Measurements from ENCODE around the gene KLC1. TPM values are rescaled to one million over a fixed set of nuclear protein-coding genes. Genes with fewer than 3 reads are reported as not detected.
"Not testable (repeated sequence)": the region's sequence is repeated elsewhere in the genome, so short reads cannot be mapped to it uniquely, and the experiment has no call there.

KLC1 gene
- total RNA-seq, 5 donors from 2014 or later (not counting 1 experiment from before 2014, with no cell fraction given) = 177 to 241 (median 219) TPM

- H3K27ac Mint-ChIP-seq = no peak overlapping the region
- H3K36me3 ChIP-seq (ENCODE audit: control insufficient read depth in 2 of 2, extremely low read depth in 1 of 2, insufficient read depth in 1 of 2, low read length in 1 of 2) = peaks cover 8 to 84% of the 10 kb centered on the region in 2 donors
- H3K36me3 Mint-ChIP-seq = peaks cover 16% of the 10 kb centered on the region
- no peaks in the 10 kb centered on the region for H3K27me3 Mint-ChIP-seq
- H3K4me3 ChIP-seq (ENCODE audit: control insufficient read depth in 1 of 2, extremely low read depth in 1 of 2, low read length in 1 of 2) = no peak overlapping the region
- ChIA-PET CTCF (interaction anchor here (0.6 kb wide), 2 partner anchors 70 to 171 kb away, joined by 3 to 4 read pairs; no protein-coding TSS in a partner anchor), POLR2A (no interaction called here)
- no peak overlapping the region for H3K4me3 Mint-ChIP-seq
- H3K27me3 ChIP-seq (replicated peaks in 1 of 2; ENCODE audit: control insufficient read depth in 2 of 2, extremely low read depth in 1 of 2, insufficient read depth in 2 of 2, low read length in 1 of 2) = no peaks in the 10 kb centered on the region
- no peak overlapping the region for H3K27ac ChIP-seq (ENCODE audit: low read length)
- H3K9me3 Mint-ChIP-seq = no peaks in the 10 kb centered on the region
- no peaks in the 10 kb centered on the region for H3K4me1 ChIP-seq (ENCODE audit: control insufficient read depth in 1 of 2, extremely low read depth in 1 of 2, insufficient read depth in 2 of 2, low read length in 2 of 2)
- ATAC-seq (replicated peaks in 1 of 4) (no peak), DNase-seq (no peak)
- no peaks in the 10 kb centered on the region for H3K9me3 ChIP-seq
- 98% methylated on average over 10 of the region's 16 CpGs for WGBS (ENCODE audit: insufficient coverage)
- peaks cover 0 to 3% (median 0%) of the 10 kb centered on the region in 3 donors for H3K4me1 Mint-ChIP-seq
Observed at GRCh38 chr14:103688906-103689902, 60.2 kb downstream of the KLC1 start.

- POLR2A ChIA-PET = no interaction called here
- H3K27ac ChIP-seq (ENCODE audit: low read length) = no peak overlapping the region
- Mint-ChIP-seq H3K4me1 (peaks cover 0 to 3% (median 2%) of the 10 kb centered on the region in 3 donors), H3K27me3 (no peaks in the 10 kb centered on the region), H3K9me3 (no peaks in the 10 kb centered on the region), H3K4me3 (no peak overlapping the region), H3K27ac (no peak overlapping the region), H3K36me3 (peaks cover 16% of the 10 kb centered on the region)
- no peaks in the 10 kb centered on the region for H3K27me3 ChIP-seq (replicated peaks in 1 of 2; ENCODE audit: control insufficient read depth in 2 of 2, extremely low read depth in 1 of 2, insufficient read depth in 2 of 2, low read length in 1 of 2)
- DNase-seq (no peak), ATAC-seq (replicated peaks in 1 of 4) (no peak)
- 95% methylated on average over 7 of the region's 8 CpGs for WGBS (ENCODE audit: insufficient coverage)
- H3K9me3 ChIP-seq = no peaks in the 10 kb centered on the region
- no peaks in the 10 kb centered on the region for H3K4me1 ChIP-seq (ENCODE audit: control insufficient read depth in 1 of 2, extremely low read depth in 1 of 2, insufficient read depth in 2 of 2, low read length in 2 of 2)
- peaks cover 8 to 83% of the 10 kb centered on the region in 2 donors for H3K36me3 ChIP-seq (ENCODE audit: control insufficient read depth in 2 of 2, extremely low read depth in 1 of 2, insufficient read depth in 1 of 2, low read length in 1 of 2)
- no peak overlapping the region for H3K4me3 ChIP-seq (ENCODE audit: control insufficient read depth in 1 of 2, extremely low read depth in 1 of 2, low read length in 1 of 2)
- CTCF ChIA-PET = interaction anchor here in 1 of 2 donors (0.5 kb wide), 1 partner anchor 225 kb away, joined by 4 read pairs; no protein-coding TSS in a partner anchor
Observed at GRCh38 chr14:103690332-103690731, 61.3 kb downstream of the KLC1 start.

- POLR2A ChIA-PET; H3K27me3 ChIP-seq (replicated peaks in 1 of 2; ENCODE audit: control insufficient read depth in 2 of 2, extremely low read depth in 1 of 2, insufficient read depth in 2 of 2, low read length in 1 of 2); H3K27ac ChIP-seq (ENCODE audit: low read length); H3K4me3 Mint-ChIP-seq; H3K27ac Mint-ChIP-seq; CTCF ChIA-PET; H3K4me3 ChIP-seq (ENCODE audit: control insufficient read depth in 1 of 2, extremely low read depth in 1 of 2, low read length in 1 of 2); H3K9me3 ChIP-seq; H3K4me1 ChIP-seq (ENCODE audit: control insufficient read depth in 1 of 2, extremely low read depth in 1 of 2, insufficient read depth in 2 of 2, low read length in 2 of 2); H3K27me3 Mint-ChIP-seq; DNase-seq; H3K9me3 Mint-ChIP-seq; ATAC-seq (replicated peaks in 1 of 4): not testable (repeated sequence)
- WGBS (ENCODE audit: insufficient coverage) = 86% methylated on average over 2 of the region's 5 CpGs
- H3K4me1 Mint-ChIP-seq = peaks cover 2 to 14% (median 10%) of the 10 kb centered on the region in 3 donors
- peaks cover 12 to 74% of the 10 kb centered on the region in 2 donors for H3K36me3 ChIP-seq (ENCODE audit: control insufficient read depth in 2 of 2, extremely low read depth in 1 of 2, insufficient read depth in 1 of 2, low read length in 1 of 2)
- peaks cover 16% of the 10 kb centered on the region for H3K36me3 Mint-ChIP-seq
Observed at GRCh38 chr14:103691655-103692054, 62.6 kb downstream of the KLC1 start.

GRCh38 chr14:103692159-103692558 lies 63.1 kb downstream of the KLC1 start:
- Mint-ChIP-seq H3K36me3 (peaks cover 14% of the 10 kb centered on the region), H3K27me3 (no peaks in the 10 kb centered on the region), H3K4me1 (peaks cover 2 to 15% (median 11%) of the 10 kb centered on the region in 3 donors), H3K4me3 (no peak overlapping the region), H3K9me3 (no peaks in the 10 kb centered on the region), H3K27ac (no peak overlapping the region)
- DNase-seq (no peak), ATAC-seq (replicated peaks in 1 of 4) (no peak)
- Histone ChIP-seq H3K36me3 (ENCODE audit: control insufficient read depth in 2 of 2, extremely low read depth in 1 of 2, insufficient read depth in 1 of 2, low read length in 1 of 2) (peaks cover 16 to 71% of the 10 kb centered on the region in 2 donors), H3K27me3 (replicated peaks in 1 of 2; ENCODE audit: control insufficient read depth in 2 of 2, extremely low read depth in 1 of 2, insufficient read depth in 2 of 2, low read length in 1 of 2) (no peaks in the 10 kb centered on the region), H3K4me3 (ENCODE audit: control insufficient read depth in 1 of 2, extremely low read depth in 1 of 2, low read length in 1 of 2) (no peak overlapping the region), H3K9me3 (no peaks in the 10 kb centered on the region), H3K27ac (ENCODE audit: low read length) (no peak overlapping the region), H3K4me1 (ENCODE audit: control insufficient read depth in 1 of 2, extremely low read depth in 1 of 2, insufficient read depth in 2 of 2, low read length in 2 of 2) (no peaks in the 10 kb centered on the region)
- 97% methylated on average over 10 of the region's 17 CpGs for WGBS (ENCODE audit: insufficient coverage)
- ChIA-PET POLR2A (no interaction called here), CTCF (no interaction called here)

GRCh38 chr14:103692871-103693270 lies 63.9 kb downstream of the KLC1 start:
- H3K27me3 ChIP-seq (replicated peaks in 1 of 2; ENCODE audit: control insufficient read depth in 2 of 2, extremely low read depth in 1 of 2, insufficient read depth in 2 of 2, low read length in 1 of 2) = no peaks in the 10 kb centered on the region
- no peak overlapping the region for H3K4me3 Mint-ChIP-seq
- ChIA-PET POLR2A (no interaction called here), CTCF (no interaction called here)
- H3K36me3 ChIP-seq (ENCODE audit: control insufficient read depth in 2 of 2, extremely low read depth in 1 of 2, insufficient read depth in 1 of 2, low read length in 1 of 2) = peaks cover 16 to 71% of the 10 kb centered on the region in 2 donors
- no peak for ATAC-seq (replicated peaks in 1 of 4)
- H3K4me1 ChIP-seq (ENCODE audit: control insufficient read depth in 1 of 2, extremely low read depth in 1 of 2, insufficient read depth in 2 of 2, low read length in 2 of 2) = no peaks in the 10 kb centered on the region
- no peak overlapping the region for H3K27ac Mint-ChIP-seq
- no peak for DNase-seq
- no peaks in the 10 kb centered on the region for H3K9me3 ChIP-seq
- no peaks in the 10 kb centered on the region for H3K9me3 Mint-ChIP-seq
- H3K36me3 Mint-ChIP-seq = peaks cover 14% of the 10 kb centered on the region
- H3K27ac ChIP-seq (ENCODE audit: low read length) = no peak overlapping the region
- H3K27me3 Mint-ChIP-seq = no peaks in the 10 kb centered on the region
- H3K4me1 Mint-ChIP-seq = peaks cover 2 to 15% (median 13%) of the 10 kb centered on the region in 3 donors
- no peak overlapping the region for H3K4me3 ChIP-seq (ENCODE audit: control insufficient read depth in 1 of 2, extremely low read depth in 1 of 2, low read length in 1 of 2)
- 95% methylated on average over 11 of the region's 12 CpGs for WGBS (ENCODE audit: insufficient coverage)

GRCh38 chr14:103693515-103693914 lies 64.5 kb downstream of the KLC1 start:
- Mint-ChIP-seq H3K4me3 (no peak overlapping the region), H3K27ac (no peak overlapping the region), H3K36me3 (peaks cover 14% of the 10 kb centered on the region), H3K9me3 (no peaks in the 10 kb centered on the region), H3K27me3 (no peaks in the 10 kb centered on the region), H3K4me1 (peaks cover 2 to 15% (median 13%) of the 10 kb centered on the region in 3 donors)
- ATAC-seq (replicated peaks in 1 of 4) = no peak
- ChIA-PET CTCF (no interaction called here), POLR2A (interaction anchor here in 1 of 2 donors (0.6 kb wide), 1 partner anchor 108 kb away, joined by 4 read pairs; no protein-coding TSS in a partner anchor)
- Histone ChIP-seq H3K36me3 (ENCODE audit: control insufficient read depth in 2 of 2, extremely low read depth in 1 of 2, insufficient read depth in 1 of 2, low read length in 1 of 2) (peaks cover 18 to 65% of the 10 kb centered on the region in 2 donors), H3K27me3 (replicated peaks in 1 of 2; ENCODE audit: control insufficient read depth in 2 of 2, extremely low read depth in 1 of 2, insufficient read depth in 2 of 2, low read length in 1 of 2) (no peaks in the 10 kb centered on the region), H3K27ac (ENCODE audit: low read length) (no peak overlapping the region), H3K4me1 (ENCODE audit: control insufficient read depth in 1 of 2, extremely low read depth in 1 of 2, insufficient read depth in 2 of 2, low read length in 2 of 2) (peaks cover 0 to 4% of the 10 kb centered on the region in 2 experiments), H3K9me3 (no peaks in the 10 kb centered on the region), H3K4me3 (ENCODE audit: control insufficient read depth in 1 of 2, extremely low read depth in 1 of 2, low read length in 1 of 2) (no peak overlapping the region)
- 95% methylated on average over 21 of the region's 22 CpGs for WGBS (ENCODE audit: insufficient coverage)
- DNase-seq = no peak

Data from T-cell (primary cell).